NCI-H2081 treated with DMSO at 0.1 percent for 48 hours (cell line): ENCODE measurements around the gene NDST1.

Experiments
- DNase-seq: peaks from one replicate; lab custom pipeline; 2025; lab: John Stamatoyannopoulos, UW

Gene NDST1

DNA sequence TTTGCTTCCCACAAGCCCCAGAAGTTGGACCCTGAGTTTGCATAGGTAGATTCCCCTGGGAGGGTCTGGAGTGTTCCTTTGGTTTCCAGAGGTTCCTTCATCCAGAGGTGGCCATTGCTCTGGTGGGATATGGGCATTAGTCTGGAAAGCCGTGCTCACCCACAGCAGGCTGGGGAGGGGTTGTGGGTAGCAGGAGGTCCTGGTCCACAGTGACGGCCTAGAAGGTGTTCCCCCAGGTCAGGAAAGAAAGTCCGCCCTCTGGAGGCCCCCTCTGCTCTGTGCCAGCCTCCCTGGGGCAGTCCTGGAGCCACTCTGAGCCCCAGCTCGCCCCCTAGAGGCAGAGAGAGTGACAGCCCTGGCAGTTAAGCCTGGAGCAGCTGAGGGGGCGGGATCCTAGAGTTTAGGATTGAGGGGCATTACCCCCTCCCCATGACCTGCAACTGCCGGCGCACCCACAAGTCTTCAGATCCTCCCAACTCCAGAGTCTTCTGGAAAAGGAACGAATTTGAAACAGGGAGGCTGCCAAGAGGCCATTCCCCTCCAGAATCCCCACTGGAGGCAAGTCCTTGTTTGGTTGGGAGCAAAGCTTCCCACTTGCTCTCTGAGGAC lies 36.8 kb downstream of the NDST1 start:
- DNase-seq, result no peak

DNA sequence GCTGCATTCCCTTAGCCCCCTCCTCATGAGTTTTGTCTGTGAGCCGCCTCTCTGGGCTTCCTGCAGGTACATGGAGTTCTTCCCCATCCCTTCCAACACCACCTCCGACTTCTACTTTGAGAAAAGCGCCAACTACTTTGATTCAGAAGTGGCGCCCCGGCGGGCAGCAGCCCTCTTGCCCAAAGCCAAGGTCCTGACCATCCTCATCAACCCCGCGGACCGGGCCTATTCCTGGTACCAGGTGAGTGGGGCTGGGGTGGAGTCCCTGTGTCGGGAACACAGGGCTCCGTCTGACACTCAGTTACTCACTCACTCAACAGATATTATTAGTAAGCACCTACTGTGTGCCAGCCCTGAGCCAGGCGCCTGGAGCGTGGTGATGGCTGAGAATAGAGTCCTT lies 37.3 kb downstream of the NDST1 start:
- no peak for DNase-seq

DNA sequence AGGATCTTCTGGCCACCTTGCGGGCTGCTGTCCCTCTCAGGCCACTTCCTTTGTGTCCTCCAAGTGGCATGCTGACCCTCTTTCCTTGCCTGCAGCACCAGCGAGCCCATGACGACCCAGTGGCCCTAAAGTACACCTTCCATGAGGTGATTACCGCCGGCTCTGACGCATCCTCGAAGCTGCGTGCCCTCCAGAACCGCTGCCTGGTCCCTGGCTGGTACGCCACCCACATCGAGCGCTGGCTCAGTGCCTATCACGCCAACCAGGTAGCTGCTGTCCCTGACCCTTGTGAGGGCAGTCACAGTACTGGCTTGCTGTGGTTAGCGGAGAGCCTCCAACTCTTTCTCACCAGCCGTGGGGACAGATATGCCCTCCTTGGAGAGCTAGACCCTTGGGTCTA lies 40.2 kb downstream of the NDST1 start:
- no peak for DNase-seq

DNA sequence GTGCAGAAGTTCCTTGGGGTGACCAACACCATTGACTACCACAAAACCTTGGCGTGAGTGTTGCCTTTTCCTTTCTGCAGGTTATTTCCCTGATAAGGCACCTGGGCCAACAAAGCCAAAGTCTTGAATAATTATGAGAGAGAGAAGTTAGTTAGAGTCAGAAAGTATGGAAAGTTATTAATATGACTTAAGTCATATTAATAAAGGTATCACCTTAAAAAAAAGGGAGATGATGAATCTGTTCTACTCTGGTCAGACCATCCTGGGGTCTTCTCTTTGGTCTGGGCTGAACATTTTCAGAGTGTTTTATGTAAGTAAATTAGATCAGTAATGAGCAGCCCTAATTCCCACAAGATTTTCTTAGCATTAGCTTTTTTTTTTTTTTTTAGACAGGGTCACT lies 41.8 kb downstream of the NDST1 start:
- DNase-seq, result no peak

DNA sequence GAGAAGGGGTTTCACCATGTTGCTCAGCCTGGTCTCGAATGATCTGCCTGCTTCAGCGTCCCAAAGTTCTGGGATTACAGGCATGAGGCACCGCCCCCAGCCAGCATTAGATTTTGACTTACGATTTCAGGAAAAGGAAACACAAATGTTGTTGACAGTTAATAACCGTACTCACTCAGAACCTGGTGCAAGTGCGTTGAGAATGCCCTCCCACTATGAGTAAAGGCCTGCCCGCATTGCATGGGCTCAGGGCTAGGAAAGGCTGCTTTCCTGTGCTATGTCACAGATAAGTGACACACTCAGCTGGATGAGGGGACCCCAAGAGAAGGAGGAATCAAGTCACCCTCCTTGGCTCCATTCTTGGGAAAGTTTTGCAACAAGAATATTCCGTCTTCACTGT lies 42.4 kb downstream of the NDST1 start:
- DNase-seq, result no peak

DNA sequence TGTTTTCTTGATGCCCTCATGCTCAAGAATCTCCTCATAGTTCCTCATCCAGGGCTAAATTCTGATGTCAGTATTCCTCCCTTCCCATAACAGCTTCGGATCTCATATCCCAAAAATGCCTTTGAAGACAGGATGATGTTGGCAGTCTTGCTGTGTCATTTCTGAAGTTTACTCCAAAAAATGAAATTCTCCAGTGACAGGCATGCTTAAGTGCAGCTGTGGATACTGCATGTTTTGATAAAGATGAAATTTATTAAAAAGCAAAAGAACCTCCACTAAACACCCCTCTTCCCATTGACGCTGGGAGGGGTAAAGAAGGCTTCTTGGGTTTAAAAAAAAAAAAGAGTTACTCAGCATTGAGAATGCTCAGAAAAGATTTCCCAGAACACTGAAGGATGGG lies 43.1 kb downstream of the NDST1 start:
- DNase-seq, result no peak

DNA sequence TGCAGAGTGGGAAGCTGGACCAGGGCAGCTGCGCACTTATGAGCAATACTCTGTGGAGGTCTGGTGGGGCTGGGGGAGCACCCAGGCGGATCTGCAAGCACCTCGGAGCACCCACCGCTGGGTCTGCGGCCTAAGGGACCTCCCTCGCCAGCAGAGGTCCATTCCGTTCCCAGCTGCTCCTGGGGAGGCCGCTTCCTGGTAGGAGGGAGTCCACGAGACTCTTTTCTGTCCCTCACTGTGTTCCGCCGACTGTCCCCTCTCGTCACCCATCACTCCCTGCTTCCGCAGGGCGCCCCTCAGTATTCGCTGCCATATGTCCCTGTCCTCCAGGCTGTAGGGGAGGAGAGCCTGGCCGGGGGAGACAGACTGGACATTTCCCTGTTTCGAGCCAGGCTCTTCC lies 45.5 kb downstream of the NDST1 start:
- no peak for DNase-seq

DNA sequence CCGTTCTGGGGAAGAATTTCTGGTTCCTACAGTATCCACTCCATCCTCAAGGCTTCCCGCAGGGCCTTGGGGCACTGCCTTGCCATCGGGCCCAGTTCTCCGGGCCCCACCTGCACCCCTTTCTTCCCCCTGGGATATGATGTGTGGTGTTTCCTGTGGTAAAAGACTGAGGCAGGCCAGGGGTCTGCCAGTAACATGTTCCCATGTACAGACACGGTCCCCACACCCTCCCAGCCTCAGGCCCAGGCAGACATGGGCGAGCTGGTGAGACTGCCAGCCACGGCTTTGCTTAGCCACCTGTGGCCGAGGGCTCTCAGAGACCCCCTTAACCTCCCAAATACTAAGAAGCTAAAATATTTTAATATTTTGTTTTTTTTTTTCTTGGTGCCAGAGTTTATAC lies 46.0 kb downstream of the NDST1 start:
- DNase-seq, result no peak

DNA sequence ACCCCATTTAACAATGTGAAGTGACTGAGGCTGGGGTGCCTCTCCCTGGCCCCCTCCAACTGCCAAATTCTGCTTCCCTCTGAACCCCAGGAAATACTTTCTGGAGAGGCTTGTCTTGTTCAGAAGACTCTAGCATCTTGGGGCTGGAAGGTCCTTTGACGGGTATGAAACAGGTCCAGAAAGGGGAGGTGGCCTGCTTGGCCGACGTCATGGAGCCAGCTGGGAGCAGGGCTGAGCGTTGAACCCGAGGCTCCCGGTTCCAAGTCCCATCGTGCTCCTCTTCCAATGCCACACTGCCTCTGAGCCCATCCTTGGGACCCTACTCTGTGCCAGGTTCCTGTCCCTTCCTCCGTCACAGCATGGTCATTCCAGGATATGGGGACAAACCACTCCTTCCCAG lies 46.9 kb downstream of the NDST1 start:
- no peak for DNase-seq

DNA sequence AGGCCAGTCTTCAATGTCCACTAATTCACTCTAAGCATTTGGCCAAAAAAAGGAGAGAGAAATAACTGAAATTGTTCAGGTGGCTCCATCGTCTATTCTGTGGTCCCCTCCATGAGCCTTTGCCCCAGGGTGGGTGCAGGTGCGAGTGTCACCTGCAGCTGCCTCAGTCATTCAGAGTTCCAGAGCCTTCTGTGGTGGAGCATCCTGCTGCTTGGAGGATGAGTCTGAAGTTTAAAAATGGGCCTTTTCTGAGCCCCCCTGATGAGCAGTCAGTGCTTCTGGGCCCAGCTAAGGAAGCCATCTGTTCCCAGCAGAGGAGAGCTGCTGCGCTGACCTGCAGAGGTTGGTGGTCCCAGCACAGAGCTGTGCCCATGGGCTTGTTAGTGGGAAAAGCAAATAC lies 48.2 kb downstream of the NDST1 start:
- no peak for DNase-seq

DNA sequence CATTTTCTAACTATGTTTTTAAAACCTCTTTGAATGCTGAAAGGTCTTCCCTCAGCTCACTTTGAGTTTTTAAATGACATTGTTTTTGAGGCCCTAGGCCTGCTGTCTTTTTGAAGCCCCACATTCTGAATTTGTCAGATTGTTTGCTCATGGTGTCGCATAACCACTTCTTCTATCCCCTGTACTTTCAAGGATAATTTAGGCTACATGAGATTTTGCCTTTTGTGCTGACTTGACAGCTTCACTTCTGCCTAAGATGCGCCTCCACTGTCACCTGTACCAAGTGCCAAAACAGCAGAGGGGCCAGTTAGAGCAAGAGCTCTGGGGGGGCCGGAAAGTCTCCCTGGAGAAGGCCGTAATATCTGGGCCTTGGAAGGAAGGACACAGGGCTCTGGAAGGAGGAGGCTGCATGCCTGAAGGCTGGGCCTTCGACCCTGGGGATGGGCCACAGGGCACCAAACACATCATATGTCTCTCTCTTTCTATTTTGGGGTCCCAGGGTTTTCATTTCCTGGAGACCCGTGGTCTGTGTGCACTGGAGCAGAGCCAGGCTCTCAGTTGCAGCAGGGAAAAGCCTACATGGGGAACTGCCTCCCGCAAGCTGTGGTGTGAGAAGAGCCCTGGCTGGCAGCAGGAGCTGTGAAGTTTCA lies 49.1 kb downstream of the NDST1 start:
- no peak for DNase-seq

DNA sequence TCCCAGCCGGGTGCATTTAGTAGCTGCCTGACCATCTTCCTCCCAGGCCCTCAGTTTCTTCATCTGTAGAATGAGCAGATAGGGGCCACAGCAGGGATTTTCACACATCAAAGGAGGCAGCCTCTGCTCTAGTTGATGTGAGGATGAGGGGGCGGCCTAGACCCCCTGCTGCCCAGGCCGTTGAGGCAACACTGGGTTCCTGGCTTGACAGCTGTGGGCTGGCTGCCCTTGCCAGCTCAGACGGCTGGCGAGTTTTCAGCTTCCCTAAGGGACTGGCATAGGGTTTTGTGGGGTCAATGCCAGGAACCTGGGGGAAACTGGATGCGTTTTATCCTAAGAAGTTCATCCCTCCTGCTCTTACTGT lies 49.6 kb downstream of the NDST1 start:
- no peak for DNase-seq

DNA sequence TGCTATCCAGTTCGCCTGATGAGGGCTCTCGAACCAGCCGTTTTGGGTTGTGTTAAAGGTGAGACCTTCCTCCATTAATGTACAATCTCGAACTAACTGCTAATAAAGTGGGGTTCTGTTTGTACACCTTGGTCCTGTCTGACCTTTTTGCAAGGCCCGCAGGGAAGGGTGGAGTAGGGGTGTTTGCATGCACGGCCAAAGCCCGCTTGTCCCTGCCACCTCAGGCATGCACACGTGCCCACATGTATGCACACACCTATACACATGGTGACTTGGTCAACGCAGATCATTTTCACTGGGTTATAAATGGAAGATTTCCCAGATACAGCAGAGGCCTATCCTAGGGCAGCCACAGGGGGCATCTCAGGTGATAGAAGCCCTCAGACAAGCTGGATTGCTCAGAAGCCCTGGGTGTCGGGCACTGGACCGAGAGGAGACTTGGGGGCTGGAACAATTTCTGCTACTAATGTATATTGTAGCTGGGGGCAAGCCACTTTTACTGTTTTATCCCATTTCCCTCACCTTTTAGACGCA lies 50.2 kb downstream of the NDST1 start:
- DNase-seq, result no peak

DNA sequence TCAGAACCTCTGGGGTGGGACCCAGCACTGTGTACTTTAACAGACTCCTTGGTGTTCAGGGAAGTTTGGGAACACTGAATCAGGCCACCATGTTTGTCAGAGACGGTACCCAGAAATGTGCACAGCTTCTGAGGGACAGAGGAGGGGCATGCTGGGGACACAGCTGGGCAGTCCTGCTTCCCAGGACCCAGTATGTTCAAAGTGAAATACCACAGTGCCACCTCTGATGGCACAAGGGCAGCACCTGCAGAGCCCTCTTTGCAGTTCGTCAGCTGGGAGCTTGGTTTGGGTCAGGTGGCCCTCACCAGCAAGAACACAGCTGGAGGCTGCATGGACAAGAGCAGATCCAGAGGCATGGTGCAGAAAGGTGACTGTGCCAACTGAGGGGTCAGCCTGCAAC lies 51.2 kb downstream of the NDST1 start:
- no peak for DNase-seq

DNA sequence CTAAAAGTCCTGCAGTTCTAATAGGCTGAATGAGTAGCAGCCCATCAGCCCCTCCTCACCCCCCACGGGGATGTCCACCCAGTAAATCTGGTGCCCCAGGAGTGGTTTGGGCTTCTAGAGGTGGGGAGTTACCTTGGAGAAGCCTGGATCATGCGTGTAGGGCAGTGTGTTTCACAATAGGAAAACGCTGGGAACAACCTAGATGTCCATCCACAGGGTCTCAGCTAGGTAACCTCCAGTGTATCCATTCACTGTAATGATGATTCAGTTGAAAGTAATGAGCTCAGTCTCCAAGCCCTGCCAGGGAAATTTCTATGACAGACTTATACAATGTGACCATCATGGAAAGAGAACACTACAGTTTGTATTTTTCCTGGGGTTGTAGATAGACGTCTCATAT lies 51.8 kb downstream of the NDST1 start:
- DNase-seq, result no peak

DNA sequence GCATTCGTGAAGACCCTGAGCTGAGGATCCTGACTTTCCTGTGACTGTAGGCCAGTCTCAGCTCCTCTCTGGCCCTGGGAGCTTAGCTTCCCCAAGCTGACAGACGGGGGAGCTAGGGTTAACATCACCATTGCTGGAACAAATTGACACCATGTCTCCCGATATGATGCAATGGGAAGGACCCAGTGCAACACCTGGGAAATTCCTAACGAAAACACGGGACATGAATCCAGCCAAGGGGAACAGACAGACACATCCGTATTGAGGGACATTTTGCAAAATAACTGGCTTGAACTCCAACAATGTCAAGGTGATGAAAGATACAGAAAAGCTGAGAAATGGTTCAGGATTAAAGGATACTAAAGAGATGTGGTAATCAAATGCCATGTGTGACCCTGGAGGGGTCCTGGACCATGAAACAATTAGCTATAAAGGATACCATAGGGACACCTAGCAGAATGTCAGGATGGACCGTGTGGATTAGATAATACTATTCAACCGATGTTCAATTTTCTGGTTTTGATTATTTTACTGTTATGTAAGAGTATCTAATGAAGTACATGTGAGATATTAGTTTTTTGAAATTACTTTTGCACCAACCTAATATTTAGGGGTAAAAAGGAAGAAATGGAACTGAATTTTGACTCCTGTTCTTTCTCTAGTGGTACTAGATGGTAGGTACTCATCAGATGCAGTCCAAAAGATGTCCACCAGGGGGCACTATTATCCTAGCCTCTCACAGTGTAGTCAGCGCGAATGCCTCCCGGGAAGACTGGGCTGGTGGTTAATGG lies 52.7 kb downstream of the NDST1 start:
- peak; percentile 14 for DNase-seq

DNA sequence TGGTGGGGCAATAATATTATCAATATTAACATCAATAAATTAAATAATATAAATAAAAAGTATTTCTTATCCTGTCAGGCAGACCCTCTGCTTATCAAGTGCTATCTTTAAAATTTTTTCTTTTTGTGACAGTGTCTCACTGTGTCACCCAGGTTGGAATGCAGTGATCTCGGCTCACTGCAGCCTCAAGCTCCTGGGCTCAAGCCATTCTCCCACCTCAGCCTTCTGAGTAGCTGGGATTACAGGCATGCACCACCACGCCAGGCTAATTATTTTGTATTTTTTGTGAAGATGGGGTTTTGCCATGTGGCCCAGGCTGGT lies 53.2 kb downstream of the NDST1 start:
- no peak for DNase-seq

DNA sequence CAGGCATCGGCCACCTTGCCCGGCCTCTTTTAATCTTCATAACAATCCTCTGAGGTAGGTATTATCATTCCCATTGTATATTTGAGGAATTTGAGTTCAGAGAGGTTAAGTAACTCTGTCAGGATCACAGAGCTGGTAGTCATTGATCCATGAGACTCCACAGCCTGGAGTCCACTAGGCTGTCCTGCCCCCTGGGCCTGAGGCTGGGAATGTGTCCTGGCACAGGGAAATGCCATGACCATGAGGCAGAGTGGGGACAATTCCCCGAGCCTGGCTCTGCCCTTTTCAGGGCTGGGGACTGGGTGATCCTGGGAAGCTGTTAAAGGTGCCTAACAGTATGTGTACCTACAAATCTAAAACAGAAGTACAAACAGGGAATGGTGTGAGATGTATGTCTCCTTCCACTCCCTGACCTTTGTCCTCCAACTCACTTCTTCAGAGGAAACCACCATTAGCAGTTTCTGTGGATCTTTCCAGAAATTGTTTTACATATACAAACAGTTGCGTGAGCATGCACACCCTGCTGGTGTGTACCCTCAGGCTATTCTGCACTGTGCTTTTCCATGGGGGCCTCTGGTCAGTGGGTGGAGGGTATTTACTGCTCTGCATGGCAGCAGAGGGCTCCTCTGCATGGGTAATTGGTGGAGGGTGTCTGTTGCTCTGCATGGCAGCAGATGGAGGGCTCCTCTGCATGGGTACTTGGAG lies 53.8 kb downstream of the NDST1 start:
- DNase-seq, result no peak

DNA sequence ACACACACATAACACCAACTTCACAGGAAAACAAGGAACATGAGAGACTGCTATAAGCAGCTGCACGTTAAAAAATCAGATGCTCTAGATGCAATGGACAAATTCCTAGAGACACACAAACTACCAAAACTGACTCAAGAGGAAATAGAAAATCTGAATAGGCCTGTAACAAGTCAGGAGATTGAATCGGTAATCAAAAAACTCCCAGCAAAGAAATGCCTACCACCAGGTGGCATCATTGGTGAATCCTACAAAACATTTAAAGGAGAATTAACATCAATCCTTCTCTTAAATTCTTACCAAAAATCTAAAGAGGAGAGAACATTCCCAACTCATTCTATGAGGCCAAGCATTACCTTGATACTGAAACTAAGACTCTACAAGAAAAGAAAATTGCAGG lies 54.9 kb downstream of the NDST1 start:
- DNase-seq, result no peak

DNA sequence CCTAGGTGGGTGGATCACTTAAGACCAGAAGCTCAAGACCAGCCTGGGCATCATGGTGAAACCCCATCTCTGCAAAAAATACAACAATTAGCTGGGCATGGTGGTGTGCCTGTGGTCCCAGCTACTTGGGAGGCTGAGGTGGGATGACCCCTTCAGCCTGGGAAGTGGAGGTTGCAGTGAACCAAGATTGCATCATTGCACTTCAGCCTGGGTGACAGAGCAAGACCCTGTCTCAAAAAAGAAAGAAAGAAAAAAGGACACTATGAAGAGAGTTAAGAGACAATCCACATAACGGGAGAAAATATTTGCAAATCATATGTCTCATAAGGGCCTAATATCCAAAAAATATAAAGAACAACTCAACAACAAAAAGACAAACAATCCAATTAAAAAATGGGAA lies 57.9 kb downstream of the NDST1 start:
- no peak for DNase-seq

DNA sequence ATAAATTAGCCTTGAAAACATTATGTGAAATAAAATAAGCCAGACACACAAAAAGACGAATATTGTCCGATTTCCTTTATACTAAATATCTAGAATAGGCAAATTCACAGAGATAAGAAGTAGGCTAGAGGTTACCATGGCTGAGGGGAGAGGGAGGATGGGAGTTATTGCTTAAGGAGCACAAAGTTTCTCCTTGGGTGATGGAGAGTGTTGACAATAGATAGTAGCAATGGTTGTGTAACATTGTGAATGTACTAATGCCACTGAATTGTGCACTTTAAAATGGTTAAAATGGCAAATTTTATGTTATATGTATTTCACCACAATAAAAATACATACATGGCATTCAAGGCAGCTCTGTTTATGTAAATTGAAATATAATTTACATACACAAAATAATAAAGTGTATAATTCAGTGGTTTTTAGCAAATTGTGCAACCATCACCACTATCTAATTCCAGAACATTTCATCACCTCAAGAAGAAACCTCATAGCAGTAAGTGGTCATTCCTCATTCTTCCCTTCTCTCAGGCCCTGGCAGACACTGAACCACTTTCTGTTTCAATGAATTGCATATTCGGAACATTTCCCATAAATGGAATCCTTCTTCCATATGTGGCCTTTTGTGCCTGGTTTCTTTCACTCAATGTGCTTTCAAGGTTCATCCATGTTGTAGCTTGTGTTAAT lies 59.2 kb downstream of the NDST1 start:
- DNase-seq, result no peak

DNA sequence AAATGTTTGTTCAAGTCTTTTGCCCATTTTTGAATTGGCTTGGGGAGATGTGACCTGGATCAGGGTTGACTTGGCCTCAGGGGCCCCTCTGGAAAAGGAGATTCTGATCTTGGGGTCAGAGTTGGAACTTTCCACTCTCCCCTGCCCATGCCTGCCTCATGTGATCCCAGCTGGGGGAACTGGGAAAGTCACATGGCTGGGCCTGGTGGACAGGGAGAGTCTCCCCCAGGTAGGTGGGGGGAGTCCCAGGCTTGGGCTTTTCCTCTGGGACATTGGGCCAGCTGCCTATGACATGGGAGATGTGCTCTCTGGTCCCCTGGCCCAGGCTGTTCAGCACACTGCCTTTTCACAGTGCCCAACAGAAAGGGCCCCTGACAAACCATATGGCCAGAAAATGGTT lies 60.7 kb downstream of the NDST1 start:
- no peak for DNase-seq
